HS-27A (cell line): ENCODE results near the gene DIRAS1.
"Not testable (repeated sequence)": the region's sequence is repeated elsewhere in the genome, so short reads cannot be mapped to it uniquely, and the experiment has no call there.

Experiments used
- DNase-seq: peaks from one replicate; pipeline ENCODE4 v3.0.0-alpha.2; 2012; ENCODE audit warnings: low read depth, missing footprints

The DIRAS1 gene

DNA sequence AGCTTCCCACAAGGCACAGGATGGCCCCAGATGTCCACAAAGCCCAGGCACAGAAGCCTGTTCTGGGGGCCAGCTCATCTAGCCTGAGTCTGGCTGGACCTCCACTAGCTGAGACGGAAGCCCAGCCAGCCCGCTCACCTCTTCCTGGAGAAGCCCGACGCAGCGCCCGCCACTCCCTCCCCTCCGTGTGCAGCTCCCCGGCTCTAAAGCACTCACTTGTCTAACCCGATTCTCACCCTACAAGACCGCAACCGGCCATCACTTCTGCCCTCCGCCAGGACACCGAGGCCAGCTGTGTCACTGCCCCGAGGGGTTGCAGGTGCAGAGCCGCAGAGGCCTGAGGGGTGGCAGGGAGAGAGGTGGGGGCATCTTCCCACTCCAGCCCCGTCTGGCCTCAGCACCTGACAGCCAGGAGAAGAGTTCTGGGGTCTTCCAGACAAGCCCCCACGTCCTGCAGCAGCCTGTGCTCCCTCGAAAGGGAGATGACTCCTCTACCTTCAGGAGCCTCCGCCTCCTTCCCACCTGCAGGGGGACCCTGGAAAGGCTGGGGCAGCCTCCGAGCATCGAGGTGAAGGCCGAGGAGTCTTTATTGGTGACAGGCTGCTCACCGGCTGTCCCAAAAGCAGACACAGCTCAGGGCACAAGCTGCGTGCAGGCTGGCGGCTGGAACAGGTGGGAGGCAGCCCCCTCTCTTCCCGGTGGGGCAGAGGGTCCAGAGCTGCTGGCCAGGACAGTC is 5.9 kb upstream of the DIRAS1 start:
- no peak for DNase-seq

DNA sequence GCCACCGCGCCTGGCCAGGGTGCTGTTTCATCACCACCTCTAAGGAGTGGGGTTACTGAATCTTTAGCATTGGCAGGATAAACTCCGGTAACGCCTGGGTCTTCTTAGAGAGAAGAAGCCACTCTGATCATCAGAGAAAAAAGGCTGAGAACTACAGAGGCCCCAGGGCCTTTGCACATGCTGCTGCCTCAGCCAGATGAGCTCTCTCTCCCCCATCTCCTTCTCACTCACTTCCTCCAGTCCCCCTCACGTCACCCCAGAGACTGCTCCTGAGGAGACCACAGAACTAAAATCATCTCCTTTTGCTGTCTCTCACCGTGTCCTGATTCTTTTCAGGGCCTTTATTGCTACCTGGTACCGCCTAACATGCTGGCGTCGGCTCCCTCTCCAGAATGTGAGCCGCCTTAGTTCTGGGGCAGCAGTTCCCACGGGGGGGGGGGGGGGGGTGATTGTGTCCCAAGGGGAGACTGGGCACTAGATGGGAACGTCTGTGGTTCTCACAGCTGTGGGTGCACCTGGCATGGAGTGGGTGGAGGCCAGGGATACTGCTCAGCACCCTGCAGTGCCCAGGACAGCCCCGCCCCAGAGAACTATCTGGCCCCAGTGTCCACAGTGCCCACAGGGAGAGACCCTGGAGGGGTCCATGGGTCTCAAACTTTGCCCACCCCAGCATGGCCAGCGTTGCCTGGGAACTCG is 5.1 kb upstream of the DIRAS1 start:
- DNase-seq, result no peak

- DNase-seq, result no peak
These were observed 3.0 kb upstream of the DIRAS1 start for GRCh38 chr19:2724148-2724557.

GRCh38 chr19:2723747-2724146 is 2.6 kb upstream of the DIRAS1 start:
- no peak for DNase-seq

DNA sequence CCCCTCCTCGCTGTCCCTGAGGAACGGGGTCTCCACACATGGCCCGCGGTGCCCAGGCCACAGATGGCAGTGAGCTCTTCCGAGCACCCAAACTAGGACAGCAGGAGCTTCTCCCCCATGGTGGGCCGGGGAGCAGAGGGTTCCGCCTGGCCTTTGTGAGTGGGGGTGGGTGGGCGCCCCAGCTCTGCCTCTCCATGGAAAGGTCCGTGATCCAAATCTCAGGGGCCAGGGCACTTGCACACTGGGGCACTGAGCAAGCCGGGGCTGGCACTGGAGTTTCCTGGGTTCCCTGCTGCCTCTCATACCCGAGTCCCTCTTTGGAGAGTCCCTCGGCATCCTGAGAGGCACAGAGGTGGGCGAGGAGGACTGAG is 2.2 kb upstream of the DIRAS1 start:
- DNase-seq, result no peak

- peak; percentile 15 for DNase-seq
These were observed 1.6 kb upstream of the DIRAS1 start for GRCh38 chr19:2722541-2723344.

GRCh38 chr19:2721570-2722540 is 683 bp upstream of the DIRAS1 start:
- no peak for DNase-seq

- DNase-seq, result no peak
These were observed 1.0 kb downstream of the DIRAS1 start for GRCh38 chr19:2719920-2720776.

GRCh38 chr19:2719232-2719735 is 1.9 kb downstream of the DIRAS1 start:
- no peak for DNase-seq

DNA sequence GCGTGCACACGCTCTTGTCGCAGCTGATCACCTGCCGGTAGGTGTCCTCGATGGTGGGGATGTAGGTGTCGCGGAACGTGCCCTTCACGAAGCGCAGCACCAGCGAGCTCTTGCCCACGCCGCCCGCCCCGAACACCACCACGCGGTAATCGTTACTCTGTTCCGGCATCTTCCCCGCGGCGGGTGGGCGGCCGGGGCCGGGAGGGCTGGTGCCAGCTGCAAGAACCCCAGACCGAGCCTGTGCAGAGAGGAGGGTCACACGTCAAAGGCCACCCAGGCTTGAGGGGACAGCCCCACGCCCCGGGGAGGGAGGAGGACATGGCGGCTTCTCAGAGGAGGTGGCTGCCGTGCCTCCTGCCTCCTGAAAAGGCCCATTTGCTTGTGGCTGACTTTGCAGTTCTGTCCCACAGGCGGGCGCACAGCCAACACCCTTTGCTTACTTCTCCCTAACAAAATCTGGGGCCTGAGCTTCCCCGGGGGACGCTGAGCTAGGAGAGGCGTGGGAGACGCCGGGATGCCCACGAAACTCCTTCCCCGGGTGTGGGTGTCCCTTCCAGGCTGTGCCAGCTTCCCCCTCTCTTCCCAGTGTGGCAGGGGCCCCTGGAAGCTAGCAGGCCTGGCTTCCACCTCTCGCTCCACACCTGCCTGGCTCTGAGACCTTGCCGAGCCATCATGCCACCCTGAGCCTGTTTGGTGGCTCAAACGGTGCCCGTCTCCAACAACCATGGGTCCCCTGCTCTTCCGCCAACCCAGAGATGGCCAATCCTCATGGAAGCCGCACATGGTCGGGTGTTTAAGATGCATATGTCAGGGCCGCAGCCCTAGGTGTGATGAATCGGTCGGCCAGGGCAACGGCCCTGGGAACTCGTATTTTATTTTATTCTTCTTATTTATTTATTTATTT is 3.3 kb downstream of the DIRAS1 start:
- no peak for DNase-seq

- DNase-seq, result no peak
These were observed 4.2 kb downstream of the DIRAS1 start for GRCh38 chr19:2716722-2717637.

GRCh38 chr19:2716275-2716650 is 4.9 kb downstream of the DIRAS1 start:
- DNase-seq, result no peak

GRCh38 chr19:2715470-2716274 is 5.5 kb downstream of the DIRAS1 start:
- no peak for DNase-seq

DNA sequence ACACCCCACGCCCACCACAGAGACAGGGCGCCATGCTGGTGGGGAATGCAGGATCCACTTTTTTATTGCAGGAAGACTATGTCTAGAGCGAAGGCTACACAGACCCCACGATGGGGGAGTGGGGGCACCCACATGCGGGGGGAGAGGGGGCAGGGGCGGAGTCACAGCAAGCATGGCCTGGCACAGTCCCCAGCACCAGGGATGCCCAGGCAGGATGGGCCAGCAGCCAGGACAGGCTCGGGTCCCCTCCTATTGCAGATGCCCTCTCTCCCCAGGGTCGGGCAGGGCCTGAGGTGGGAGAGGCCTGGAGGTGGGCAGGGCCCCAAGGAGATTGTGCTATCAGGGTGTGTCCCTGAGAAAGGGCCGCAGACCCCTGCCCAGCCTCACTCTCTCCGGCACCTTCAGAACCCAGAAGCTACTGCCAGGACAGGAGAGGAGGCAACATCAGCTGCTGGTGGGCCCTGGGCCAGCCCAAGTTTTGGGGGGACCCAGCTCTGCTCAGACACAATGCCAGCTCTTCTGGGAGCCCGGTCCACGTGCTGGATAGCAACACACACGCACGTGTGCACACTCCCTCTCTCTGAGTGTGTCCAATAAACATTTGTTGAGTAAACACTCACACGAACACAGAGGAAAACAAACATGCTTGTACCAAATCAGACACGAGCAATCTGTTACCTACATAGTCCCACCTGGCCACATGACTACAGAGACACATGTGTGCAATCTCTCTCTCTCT is 6.5 kb downstream of the DIRAS1 start:
- DNase-seq, result no peak

- DNase-seq, result not testable (repeated sequence)
These were observed 7.1 kb downstream of the DIRAS1 start for GRCh38 chr19:2714102-2714501.

GRCh38 chr19:2713170-2713569 is 8.0 kb downstream of the DIRAS1 start:
- not testable (repeated sequence) for DNase-seq

DNA sequence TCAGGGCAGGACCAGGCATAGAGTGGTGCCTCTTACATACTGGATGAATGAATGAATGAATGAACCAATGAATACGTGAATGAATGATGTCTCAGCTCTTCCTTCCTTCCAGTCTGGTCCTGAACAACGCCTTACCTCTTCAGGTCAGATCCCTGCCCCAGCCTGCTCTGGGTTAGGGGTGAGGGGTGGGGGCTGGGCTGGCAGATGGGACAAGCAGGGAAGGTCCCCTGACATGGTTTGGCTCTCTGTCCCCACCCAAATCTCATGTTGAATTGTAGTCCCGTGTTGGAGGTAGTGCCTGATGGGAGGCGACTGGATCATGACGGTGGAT is 9.3 kb downstream of the DIRAS1 start:
- DNase-seq, result no peak
